ENCODE measurements around the gene GAK.

GAK gene

GRCh38 chr4:885353-885752, 46.8 kb downstream of the GAK start:
- no peak for DNase-seq

GRCh38 chr4:884896-885295, 47.2 kb downstream of the GAK start:
- no peak for DNase-seq

GRCh38 chr4:884259-884658, 47.9 kb downstream of the GAK start:
- no peak for DNase-seq

GRCh38 chr4:883377-884095, 48.6 kb downstream of the GAK start:
- no peak for DNase-seq

- DNase-seq: no peak
Measured at GRCh38 chr4:882646-883045, 49.5 kb downstream of the GAK start.

- DNase-seq: no peak
Measured at GRCh38 chr4:881709-882108, 50.4 kb downstream of the GAK start.

- DNase-seq: no peak
Measured at GRCh38 chr4:880684-881405, 51.3 kb downstream of the GAK start.

- DNase-seq: no peak
Measured at GRCh38 chr4:879729-880077, 52.4 kb downstream of the GAK start.

GRCh38 chr4:878796-879728, 53.1 kb downstream of the GAK start:
- no peak for DNase-seq

- no peak for DNase-seq
Measured at GRCh38 chr4:877502-877901, 54.6 kb downstream of the GAK start.

- DNase-seq: no peak
Measured at GRCh38 chr4:876780-877179, 55.3 kb downstream of the GAK start.

GRCh38 chr4:875818-876423, 56.2 kb downstream of the GAK start:
- DNase-seq: no peak

GRCh38 chr4:874971-875817, 56.9 kb downstream of the GAK start:
- no peak for DNase-seq

- DNase-seq: no peak
Measured at GRCh38 chr4:874056-874455, 58.1 kb downstream of the GAK start.

GRCh38 chr4:872241-872981, 59.7 kb downstream of the GAK start:
- DNase-seq: no peak

GRCh38 chr4:871484-871883, 60.6 kb downstream of the GAK start:
- no peak for DNase-seq

GRCh38 chr4:870951-871350, 61.2 kb downstream of the GAK start:
- no peak for DNase-seq

- DNase-seq: no peak
Measured at GRCh38 chr4:869776-870175, 62.3 kb downstream of the GAK start.

- no peak for DNase-seq
Measured at GRCh38 chr4:868421-868820, 63.7 kb downstream of the GAK start.

- no peak for DNase-seq
Measured at GRCh38 chr4:867526-868250, 64.4 kb downstream of the GAK start.

Measured in NCI-H1417 treated with DMSO at 0.1 percent for 48 hours (cell line).